Stimulated activated CD8-positive, alpha-beta memory T cell treated with anti-CD3 and anti-CD28 coated beads, Interleukin-12 subunit alpha, Interleukin-12 subunit beta, amount 100 ng/mL, for 24 hours (primary cell): ENCODE results near the gene OR51E2.
"Not testable (repeated sequence)": the region's sequence is repeated elsewhere in the genome, so short reads cannot be mapped to it uniquely, and the experiment has no call there.

Experiments used
- DNase-seq: peaks from one replicate; pipeline ENCODE4 v3.0.0-alpha.2; 2020; ENCODE audit errors: extremely low read depth

OR51E2 gene

GRCh38 chr11:4697585-4697984 is at the start of gene OR51E2:
Gene OR51E2, minus strand, starts transcription at chr11:4697853. Its CDS starts 15,142 bp downstream, at chr11:4682711.
- no peak for DNase-seq

GRCh38 chr11:4740735-4741134 is 43.1 kb upstream of the OR51E2 start:
- DNase-seq: no peak

DNA sequence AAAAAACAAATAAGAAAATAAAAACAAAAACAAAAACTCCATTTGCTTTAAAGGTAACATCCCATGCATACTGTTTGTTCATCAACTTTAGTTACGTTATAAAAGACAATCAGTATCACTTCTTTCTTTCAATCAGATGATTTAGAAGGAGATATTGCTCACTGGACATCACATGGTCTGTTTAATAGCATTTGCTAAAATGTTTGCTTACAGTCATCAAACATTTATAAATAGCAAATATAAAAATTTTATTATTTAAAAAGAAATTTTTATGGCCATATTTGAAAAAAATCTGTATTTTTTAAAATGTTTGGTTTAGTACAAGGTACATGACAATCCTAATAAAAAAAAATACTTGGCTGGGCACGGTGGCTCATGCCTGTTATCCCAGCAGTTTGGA is 29.5 kb upstream of the OR51E2 start:
- no peak for DNase-seq

GRCh38 chr11:4722616-4723534 is 25.2 kb upstream of the OR51E2 start:
- not testable (repeated sequence) for DNase-seq

DNA sequence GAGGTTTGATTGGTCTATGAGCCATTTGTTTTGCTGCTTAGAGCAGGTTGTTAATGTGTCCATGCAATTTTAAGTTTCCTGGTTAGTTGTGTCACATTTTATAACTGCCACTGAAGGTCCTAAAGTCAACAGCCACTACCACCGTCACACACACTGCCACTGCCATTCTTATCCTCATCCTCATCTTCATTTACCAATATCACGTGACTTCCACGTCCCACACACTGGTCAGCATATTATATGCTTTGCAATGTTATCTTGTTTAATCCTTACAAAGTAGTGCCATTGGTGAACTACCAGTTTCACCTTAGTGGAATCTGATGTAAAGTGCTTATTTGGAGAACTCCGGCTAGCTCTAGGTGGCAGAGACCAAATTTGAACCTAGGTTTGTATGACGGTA is 16.6 kb upstream of the OR51E2 start:
- DNase-seq: no peak

- no peak for DNase-seq
Measured at GRCh38 chr11:4713241-4713640, 15.6 kb upstream of the OR51E2 start.

DNA sequence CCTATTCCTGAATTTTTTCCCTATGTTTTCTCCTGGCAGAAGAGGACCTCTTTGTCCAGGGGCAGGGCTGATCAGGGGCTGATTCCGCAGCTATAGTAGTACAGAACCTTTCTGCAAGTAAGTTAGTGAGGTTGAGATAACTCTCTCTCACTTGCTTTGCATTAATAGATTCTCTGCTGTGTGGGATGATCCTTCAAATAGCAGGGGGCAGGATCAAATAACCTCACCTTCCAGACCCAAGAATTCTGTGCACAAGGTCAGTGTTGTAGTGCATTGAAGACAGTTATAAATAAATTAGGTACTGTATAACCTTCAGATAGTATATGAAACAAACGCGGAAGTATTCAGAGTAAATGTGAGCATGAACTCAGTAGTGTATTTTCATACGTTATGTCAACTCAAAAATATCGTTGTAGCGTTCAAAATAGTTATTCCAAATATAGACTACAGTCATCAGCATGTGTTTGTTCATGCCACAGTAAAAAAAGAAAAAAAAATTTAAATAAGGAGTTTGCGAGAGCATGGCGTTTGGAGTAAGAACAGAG is 7.2 kb upstream of the OR51E2 start:
- DNase-seq: no peak

DNA sequence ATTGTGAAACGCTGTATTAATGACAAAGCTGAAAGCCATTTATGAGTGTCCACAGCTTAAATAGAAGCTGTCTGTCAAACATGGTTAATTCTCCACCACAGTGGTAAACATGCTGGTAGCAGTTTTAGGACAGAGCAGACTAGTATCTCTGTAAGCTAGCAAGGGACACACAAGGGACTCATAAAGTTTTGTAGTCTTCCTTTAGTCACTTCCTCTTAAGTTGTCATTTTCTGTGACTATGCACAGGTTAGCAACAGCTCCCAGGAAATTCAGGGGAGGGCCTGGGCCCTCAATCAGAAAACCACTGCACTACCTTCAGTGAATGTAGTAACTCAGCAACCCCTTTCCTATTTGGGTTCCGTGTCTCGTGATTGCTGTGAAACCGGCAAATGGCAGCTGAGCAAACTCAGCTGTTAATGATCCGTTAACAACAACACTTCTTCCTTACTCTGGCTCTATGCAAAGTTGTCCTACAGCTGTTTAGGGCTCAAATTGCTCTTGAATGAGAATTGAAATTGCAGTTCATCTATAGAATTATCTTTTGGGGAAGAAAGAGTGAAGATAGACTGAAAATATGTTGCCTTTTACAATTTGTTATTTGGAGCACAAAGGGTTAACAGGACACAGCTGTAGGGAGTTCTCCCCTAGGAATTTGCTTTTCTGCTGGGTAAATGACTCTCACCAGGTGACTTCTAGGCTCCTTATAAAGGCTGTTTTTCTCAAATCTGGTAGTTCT is 6.6 kb upstream of the OR51E2 start, which contains the start of gene MMP26:
TSS of gene MMP26 (plus strand) at position 731 of the 736 bp plus-strand sequence.
- no peak for DNase-seq

DNA sequence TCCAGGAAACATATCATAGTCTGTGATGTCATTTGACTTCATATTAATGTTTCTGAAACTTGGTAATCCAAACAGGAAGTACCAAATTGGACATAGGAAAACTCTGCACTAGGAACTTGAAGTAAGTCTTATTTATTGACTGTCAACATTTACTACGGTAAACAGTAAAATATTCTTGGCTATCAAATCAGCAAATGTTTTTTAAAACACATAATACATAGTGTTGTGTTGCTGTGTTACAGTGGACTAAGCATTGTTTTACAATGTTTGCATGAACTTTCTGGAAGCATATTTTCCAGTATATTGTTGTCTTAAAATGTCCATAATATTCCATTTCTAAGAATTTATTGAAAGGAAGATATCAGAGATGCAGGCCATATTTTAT is 2.8 kb upstream of the OR51E2 start:
- no peak for DNase-seq

DNA sequence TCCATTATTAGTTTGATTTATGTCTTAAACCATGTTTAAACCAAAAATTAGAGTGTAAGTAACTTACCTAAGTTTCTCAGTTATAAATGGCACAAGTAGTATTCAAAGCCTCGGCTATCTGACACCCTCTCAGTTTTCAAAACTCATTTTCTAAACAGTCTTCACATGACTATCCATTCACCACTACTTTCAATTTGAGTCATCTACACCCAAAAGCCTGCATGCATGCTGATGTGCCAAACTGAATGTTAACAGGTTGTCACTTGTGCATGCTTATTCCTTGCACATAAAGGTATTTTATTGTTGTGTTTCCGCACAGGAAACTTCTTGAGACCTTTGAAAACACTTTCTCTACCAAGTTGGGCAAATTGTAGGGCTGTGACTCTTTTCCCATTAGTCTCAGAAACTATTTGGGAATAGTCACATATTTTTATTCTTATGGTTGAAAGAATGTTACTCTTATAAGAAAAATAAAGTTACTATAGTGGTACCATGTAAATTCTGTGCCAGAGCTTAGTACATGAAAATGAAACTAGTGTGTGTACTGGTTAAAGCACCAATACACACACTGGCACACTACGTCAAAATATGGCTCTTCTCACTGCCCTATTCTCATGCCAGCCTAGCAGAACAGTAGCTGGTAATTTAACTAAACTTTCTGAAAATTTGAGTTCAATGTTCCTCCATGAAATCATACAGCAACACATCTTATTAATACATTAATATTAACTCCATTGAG is 2.2 kb upstream of the OR51E2 start:
- no peak for DNase-seq

GRCh38 chr11:4695442-4695841 is 2.2 kb downstream of the OR51E2 start:
- no peak for DNase-seq

DNA sequence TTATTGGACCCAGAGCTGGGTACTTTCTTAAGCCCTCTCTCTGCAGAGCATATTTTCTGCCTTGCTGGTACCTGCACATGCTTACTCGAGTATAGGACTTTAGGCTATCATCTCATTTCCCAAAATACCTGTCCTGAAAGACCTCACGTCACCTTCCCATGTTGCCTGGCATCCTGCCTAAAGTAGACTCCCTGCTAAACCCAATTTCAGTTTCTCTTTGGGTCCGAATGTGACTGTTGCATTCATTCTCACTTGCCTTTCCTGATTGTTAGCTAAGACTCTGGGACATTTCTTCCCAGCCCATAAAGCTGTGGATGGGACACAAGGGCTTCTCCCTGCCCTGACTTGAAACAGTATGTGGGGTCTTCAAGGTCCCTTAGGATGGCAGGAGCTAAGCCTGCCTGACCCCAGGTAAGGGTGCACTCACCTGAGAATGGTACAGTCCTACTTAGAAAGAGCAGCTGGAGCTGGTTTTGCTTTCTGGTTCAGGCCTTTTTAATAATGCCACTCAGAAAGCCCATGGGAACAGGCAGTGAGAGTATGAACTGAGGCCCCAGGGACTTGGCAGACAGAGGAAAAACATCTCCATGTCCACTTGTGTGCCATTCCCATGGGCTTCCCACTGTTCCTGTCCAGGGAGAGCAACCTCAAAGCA is 12.9 kb downstream of the OR51E2 start:
- no peak for DNase-seq

DNA sequence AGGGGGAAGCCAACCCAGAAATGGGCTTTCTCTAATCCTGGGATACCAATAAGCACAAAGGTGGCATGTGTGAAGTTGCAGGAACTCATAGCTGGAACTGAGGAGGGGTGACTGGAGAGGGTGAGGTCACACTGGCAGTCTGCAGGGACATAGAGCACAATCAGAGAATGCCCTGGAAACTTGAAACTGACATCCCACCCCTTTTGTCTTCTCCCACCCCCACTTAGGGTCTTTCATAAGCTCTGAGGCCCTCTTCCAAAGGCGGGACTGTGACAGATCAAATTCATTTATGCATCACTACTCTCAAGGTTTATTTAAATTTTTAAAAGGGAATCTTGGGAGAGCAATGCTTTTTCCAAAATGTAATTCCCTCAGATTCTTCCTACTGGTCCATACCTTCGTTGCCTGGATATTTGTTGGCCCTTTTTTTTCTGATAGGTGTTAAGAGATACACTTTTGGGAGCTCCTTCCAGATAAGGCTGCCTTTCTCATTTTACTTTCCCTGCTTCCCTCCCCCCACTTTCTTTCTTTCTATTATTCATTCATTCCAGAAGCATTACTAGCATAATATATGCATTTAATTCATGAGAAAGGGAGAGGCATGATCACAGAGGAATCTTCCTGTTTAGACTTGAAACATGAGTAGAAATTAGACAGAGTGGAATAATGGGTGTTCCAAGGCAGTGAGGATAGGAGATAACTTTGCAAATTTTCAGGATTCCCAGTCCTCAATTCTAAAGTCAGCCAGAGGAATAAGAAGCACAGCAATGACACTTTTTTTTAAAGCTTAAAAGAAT is 14.8 kb downstream of the OR51E2 start:
- no peak for DNase-seq

GRCh38 chr11:4680341-4680740 is 17.3 kb downstream of the OR51E2 start:
- no peak for DNase-seq

DNA sequence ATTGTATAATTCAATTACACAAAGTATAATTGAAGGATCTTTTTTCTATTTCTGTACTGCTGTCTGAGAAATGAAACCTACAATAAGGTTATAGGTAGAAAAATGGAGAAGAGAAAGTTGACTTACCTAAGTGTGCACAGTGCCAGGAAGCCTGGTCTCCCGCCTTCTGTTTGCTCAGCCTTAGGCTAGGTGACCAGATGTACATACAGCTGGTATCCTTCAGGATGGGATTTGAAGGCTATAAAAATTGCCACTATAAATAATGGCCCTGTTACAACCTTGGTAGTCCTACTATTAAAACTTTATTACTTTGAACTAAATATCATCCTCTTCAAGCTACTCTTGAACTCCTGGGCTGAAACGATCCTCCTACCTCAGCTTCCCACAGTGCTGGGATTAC is 19.7 kb downstream of the OR51E2 start:
- no peak for DNase-seq

DNA sequence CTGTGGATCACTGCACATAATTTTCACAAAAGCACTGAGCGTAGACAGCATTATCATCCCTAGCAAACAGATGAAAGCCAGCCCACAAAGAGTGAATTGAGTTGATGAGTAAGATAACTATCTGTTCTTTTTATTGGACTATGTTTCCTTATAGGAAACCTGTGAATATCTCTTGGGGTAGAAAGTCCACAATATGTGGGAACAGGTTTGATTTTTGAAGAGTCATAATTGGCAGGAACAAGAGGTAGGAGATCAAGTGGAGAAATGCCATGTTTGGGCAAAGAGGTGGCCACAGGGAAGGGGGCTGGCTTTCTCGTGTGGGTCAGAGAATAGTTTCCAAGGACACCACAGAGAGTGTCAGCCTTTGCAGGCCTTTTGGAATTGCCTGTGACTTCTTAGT is 23.9 kb downstream of the OR51E2 start:
- no peak for DNase-seq

- no peak for DNase-seq
Measured at GRCh38 chr11:4672470-4672869, 25.2 kb downstream of the OR51E2 start.

DNA sequence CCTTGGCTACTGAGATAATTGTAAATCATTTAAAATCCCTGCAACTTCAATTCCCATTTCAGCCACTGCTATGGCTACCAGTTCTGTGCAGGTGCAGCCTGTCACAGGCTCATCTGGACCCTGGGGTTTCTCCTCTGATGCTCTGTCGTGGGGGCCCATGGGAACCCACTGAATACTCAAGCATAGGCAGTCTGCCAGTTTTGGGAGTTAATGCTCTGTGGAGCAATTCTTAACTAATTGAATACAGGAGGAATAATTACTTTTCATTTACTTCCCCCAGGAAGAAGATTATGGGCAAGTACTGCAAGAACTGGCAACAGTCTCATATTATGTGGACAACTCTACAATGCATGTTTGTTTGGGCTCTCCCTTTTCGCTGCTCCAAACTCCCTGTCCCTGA is 25.9 kb downstream of the OR51E2 start:
- no peak for DNase-seq

DNA sequence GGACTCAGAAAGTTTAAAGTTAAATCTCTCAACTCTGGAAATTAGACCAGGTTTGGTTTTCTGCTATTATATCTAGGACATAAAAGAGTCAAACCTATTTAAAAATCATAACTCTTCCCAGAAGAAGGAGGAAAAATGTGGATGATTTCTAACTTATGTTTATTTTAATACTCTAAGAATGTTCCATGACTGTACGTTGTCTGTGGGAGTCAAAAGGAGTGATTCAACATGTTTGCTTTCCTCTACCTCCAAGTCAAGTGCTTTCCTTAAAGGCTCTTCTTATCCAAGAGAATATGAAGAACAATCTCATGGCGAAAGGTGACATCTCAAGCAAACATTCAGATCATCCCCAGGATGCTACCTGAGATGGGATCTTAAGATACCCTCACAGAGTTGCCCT is 32.2 kb downstream of the OR51E2 start:
- no peak for DNase-seq

DNA sequence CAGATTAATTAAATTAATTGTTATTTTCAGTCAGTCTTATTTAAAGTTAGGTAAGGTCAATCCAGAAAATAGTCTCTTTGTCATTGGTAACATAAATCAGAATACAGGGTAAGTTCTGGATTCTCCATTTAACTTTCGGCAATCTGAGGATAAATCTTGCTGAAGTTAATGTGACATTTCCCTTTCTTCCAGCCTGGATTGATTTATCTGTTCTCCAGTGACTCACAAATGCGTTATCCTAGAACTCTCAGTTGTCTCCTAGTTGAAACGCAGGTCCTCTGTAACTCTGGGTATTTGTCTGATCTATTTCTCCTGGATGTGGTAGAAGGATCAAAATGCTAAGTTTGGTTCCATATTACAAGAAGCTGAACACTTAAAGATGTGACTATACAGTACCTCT is 32.9 kb downstream of the OR51E2 start:
- DNase-seq: no peak

DNA sequence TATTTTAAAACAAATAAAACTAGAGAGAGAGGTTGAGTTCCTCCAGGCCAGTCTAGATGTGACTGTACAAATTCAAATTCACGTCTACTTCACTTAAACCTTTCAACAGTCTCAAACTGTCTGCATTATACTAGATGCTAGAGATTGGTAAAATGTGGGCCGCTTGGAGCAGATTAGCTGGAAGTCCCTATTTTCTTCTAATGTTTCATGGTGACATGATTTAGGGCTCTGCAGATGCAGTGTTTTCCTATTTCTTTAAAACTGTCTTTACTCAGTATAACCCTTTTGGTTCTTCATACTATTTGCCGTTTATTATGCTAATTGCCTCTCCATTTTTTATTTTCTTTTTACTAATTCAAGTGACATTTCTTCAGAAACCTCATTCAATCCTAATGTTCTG is 33.5 kb downstream of the OR51E2 start:
- no peak for DNase-seq
